H1 (cell line): ENCODE measurements around the gene MSN. TPM values are rescaled to one million over a fixed set of nuclear protein-coding genes. Genes with fewer than 3 reads are reported as not detected.

Source experiments
- GTF2F1 ChIP-seq: IDR thresholded peaks from 2 replicates; pipeline ENCODE4 v1.6.1; 2012; ENCODE audit warnings: low read depth, low read length, improper control_type of control experiment, borderline replicate concordance
- TAF7 ChIP-seq: optimal IDR thresholded peaks from 2 replicates; pipeline ENCODE3; 2011; ENCODE audit warnings: low read depth, mild to moderate bottlenecking, inconsistent platforms, low read length, moderate library complexity, borderline replicate concordance
- polyA plus RNA-seq, 7 experiments: library from polyadenylated mRNA; depleted of rRNA in 3 of 7; stranded (reverse) in 5 of 7; unstranded in 2 of 7; fragments of >200 nt in 5 of 7; fragments of 200-250 nt in 2 of 7; gene quantifications; 1 replicate in 5 of 7; 2 replicates in 1 of 7; 4 replicates in 1 of 7; pipeline versions ENCODE4 v1.2.1 to v1.2.3, GENCODE V29; 2011 to 2013; ENCODE audit warnings: missing spikeins in 2 of 7, mixed read lengths in 2 of 7
- total RNA-seq: library from RNA; stranded (reverse); fragmentation: NEBNext Ultra II Directional; extraction: Animal tissue kit (Norgen Biotek cat#: 25700); gene quantifications from 2 replicates; pipeline ENCODE4 v1.2.1, GENCODE V29; 2021

The MSN gene
- total and polyA plus RNA-seq, 2 of the 8 experiments (the other 6 are each of a cell fraction or from before 2014, with no cell fraction given), result 112 to 133 TPM

DNA sequence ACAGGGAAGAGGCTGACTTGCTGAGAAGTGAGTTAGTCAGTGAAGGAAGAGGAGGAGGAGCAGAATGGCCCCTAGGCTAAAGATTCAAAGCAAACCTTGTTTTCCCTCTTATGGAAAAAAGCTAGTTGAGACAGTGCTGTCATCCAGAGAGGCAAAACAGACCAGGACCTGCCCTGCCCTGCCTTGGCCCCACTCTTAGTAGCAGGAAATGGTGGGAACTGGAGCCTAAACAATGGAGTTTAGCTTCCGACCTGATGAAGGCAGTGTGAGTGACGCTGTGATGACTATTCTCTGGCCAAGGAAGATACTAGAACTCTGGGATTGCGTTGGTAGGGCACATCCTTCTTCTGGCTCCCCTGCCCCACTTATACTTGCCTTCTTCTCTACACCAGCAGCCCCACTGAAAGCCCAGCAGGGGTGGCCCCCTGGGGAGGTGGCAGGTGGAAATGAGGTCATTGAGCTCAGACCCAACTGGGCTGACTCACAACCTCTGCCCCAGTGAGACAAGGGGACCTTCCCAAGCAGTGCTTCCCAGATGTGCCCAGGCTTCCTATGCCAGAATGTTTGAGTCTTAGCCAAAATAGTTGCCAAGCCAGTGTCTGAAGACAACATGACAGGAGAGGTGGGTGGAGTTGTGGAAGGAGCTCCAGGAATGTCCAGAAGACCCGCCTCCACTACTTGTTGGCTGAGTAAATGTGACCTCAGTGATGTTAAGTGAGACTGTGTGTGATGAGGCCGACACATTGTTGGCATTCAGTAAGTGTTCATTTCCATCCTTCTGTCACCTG lies 38.8 kb downstream of the MSN start (continued):
- TF ChIP-seq GTF2F1 (no peak), TAF7 (no peak)
